ENCODE measurements around the gene LTBR.

- TF ChIP-seq PRDM2 (tag by site-specific recombination; IDR thresholded peaks at IDR 0.05; ENCODE audit: borderline replicate concordance) (no peak), CTCF (tag by site-specific recombination; IDR thresholded peaks at IDR 0.05) (no peak), HIC1 (tag by site-specific recombination; IDR thresholded peaks at IDR 0.05) (no peak), MEIS1 (CRISPR knock-in tag; IDR thresholded peaks at IDR 0.05; ENCODE audit: borderline replicate concordance) (no peak), YY1 (tag by site-specific recombination; IDR thresholded peaks at IDR 0.05) (no peak), ZNF202 (tag by site-specific recombination; IDR thresholded peaks at IDR 0.05; ENCODE audit: borderline replicate concordance) (no peak), ZIC2 (tag by site-specific recombination; IDR thresholded peaks at IDR 0.05) (no peak), ZBTB49 (tag by site-specific recombination; IDR thresholded peaks at IDR 0.05; ENCODE audit: low read depth) (no peak), ZBTB11 (tag by site-specific recombination; conservative IDR thresholded peaks at IDR 0.05; ENCODE audit: low read depth) (no peak)
Observed at GRCh38 chr12:6438345-6438744, 54.4 kb downstream of the LTBR start.
